SK-N-SH treated with all-trans-retinoic acid at 6 μM for 48 hours (cell line): Measurements from ENCODE around the gene RTN4R.

Experiments used
- ATAC-seq: fragments of 200-7000 bp; cut with Tn5 transposase; 3 replicates; pipeline ENCODE4 v1.9.1; 2020; ENCODE audit warnings: mild to moderate bottlenecking, moderate library complexity
- ARNTL ChIP-seq: fragments of 450-650 bp; formaldehyde crosslinking; IDR thresholded peaks from 2 replicates; pipeline ENCODE4 v1.5.0; 2020; ENCODE audit warnings: low read depth, mild to moderate bottlenecking, moderate library complexity, borderline replicate concordance
- CREB5 ChIP-seq: fragments of 250-450 bp; sonication (Bioruptor Pico); IDR thresholded peaks from 2 replicates; pipeline ENCODE4 v1.5.1; 2020; ENCODE audit warnings: low read depth, mild to moderate bottlenecking, moderate library complexity
- CSDC2 ChIP-seq: fragments of 250-450 bp; sonication (Bioruptor Pico); IDR thresholded peaks from 2 replicates; pipeline ENCODE4 v1.5.0; 2020; ENCODE audit warnings: mild to moderate bottlenecking, moderate library complexity
- CSRNP3 ChIP-seq: fragments of 250-450 bp; sonication (Bioruptor Pico); IDR thresholded peaks from 2 replicates; pipeline ENCODE4 v1.5.1; 2021; ENCODE audit warnings: mild to moderate bottlenecking, moderate library complexity
- GLIS3 ChIP-seq: fragments of 250-450 bp; sonication (Bioruptor Pico); IDR thresholded peaks from 2 replicates; pipeline ENCODE4 v1.5.0; 2020; ENCODE audit warnings: mild to moderate bottlenecking, moderate library complexity
- ISL1 ChIP-seq: fragments of 250-450 bp; sonication (Bioruptor Pico); IDR thresholded peaks from 2 replicates; pipeline ENCODE4 v2.1.2; 2022; ENCODE audit warnings: mild to moderate bottlenecking, moderate library complexity
- PATZ1 ChIP-seq: fragments of 250-450 bp; sonication (Bioruptor Pico); IDR thresholded peaks from 2 replicates; pipeline ENCODE4 v1.8.0; 2020; ENCODE audit warnings: mild to moderate bottlenecking, moderate library complexity, borderline replicate concordance
- POU6F1 ChIP-seq: fragments of 250-450 bp; sonication (Bioruptor Pico); IDR thresholded peaks from 2 replicates; pipeline ENCODE4 v1.8.0; 2021; ENCODE audit warnings: low read depth, mild to moderate bottlenecking, moderate library complexity, borderline replicate concordance
- PPARA ChIP-seq: fragments of 250-450 bp; sonication (Bioruptor Pico); IDR thresholded peaks from 2 replicates; pipeline ENCODE4 v1.5.0; 2020; ENCODE audit warnings: mild to moderate bottlenecking, borderline replicate concordance
- RARB ChIP-seq: fragments of 250-450 bp; sonication (Bioruptor Pico); IDR thresholded peaks from 2 replicates; pipeline ENCODE4 v1.8.0; 2021; ENCODE audit warnings: mild to moderate bottlenecking, moderate library complexity
- SNAI2 ChIP-seq: fragments of 250-450 bp; sonication (Bioruptor Pico); IDR thresholded peaks from 2 replicates; pipeline ENCODE4 v1.5.0; 2020; ENCODE audit warnings: mild to moderate bottlenecking, moderate library complexity
- TOX ChIP-seq: fragments of 250-450 bp; sonication (Bioruptor Pico); IDR thresholded peaks from 2 replicates; pipeline ENCODE4 v1.8.0; 2021; ENCODE audit warnings: mild to moderate bottlenecking, moderate library complexity, borderline replicate concordance
- TSHZ2 ChIP-seq: fragments of 250-450 bp; sonication (Bioruptor Pico); IDR thresholded peaks from 2 replicates; pipeline ENCODE4 v1.5.0; 2020; ENCODE audit warnings: mild to moderate bottlenecking, moderate library complexity
- ZC3H10 ChIP-seq: fragments of 250-450 bp; sonication (Bioruptor Pico); IDR thresholded peaks from 2 replicates; pipeline ENCODE4 v1.5.1; 2021; ENCODE audit warnings: mild to moderate bottlenecking, moderate library complexity
- ZFP3 ChIP-seq: fragments of 250-450 bp; sonication (Bioruptor Pico); IDR thresholded peaks from 2 replicates; pipeline ENCODE4 v1.5.0; 2020; ENCODE audit warnings: mild to moderate bottlenecking, moderate library complexity
- ZFP30 ChIP-seq: fragments of 450-650 bp; formaldehyde crosslinking; IDR thresholded peaks from 2 replicates; pipeline ENCODE4 v1.5.0; 2022; ENCODE audit warnings: mild to moderate bottlenecking, moderate library complexity
- ZNF565 ChIP-seq: fragments of 450-650 bp; formaldehyde crosslinking; conservative IDR thresholded peaks from 2 replicates; pipeline ENCODE4 v1.5.0; 2020; ENCODE audit warnings: low read depth, mild to moderate bottlenecking, moderate library complexity
- ZNF70 ChIP-seq: fragments of 450-650 bp; formaldehyde crosslinking; IDR thresholded peaks from 2 replicates; pipeline ENCODE4 v1.5.0; 2020; ENCODE audit warnings: mild to moderate bottlenecking, moderate library complexity
- ZNF8 ChIP-seq: fragments of 450-650 bp; formaldehyde crosslinking; IDR thresholded peaks from 2 replicates; pipeline ENCODE4 v1.5.0; 2020; ENCODE audit warnings: mild to moderate bottlenecking, moderate library complexity

The RTN4R gene

GRCh38 chr22:20204311-20204710 lies 63.8 kb downstream of the RTN4R start:
- TF ChIP-seq ARNTL (CRISPR knock-in tag) = no peak
- TF ChIP-seq CSDC2 (CRISPR knock-in tag) = no peak
- no peak for TF ChIP-seq ZFP30 (CRISPR knock-in tag)
- TF ChIP-seq POU6F1 = no peak
- TF ChIP-seq ZNF565 = no peak
- TF ChIP-seq ZFP3 = no peak
- TF ChIP-seq SNAI2 (CRISPR knock-in tag) = no peak
- no peak for TF ChIP-seq TSHZ2 (CRISPR knock-in tag)
- TF ChIP-seq PATZ1 = no peak
- no peak for TF ChIP-seq CSRNP3
- no peak for TF ChIP-seq GLIS3 (CRISPR knock-in tag)
- TF ChIP-seq CREB5 (CRISPR knock-in tag) = no peak
- no peak for TF ChIP-seq ZNF70 (CRISPR knock-in tag)
- ATAC-seq = no peak

- ATAC-seq = peak; percentile 40
Measured at GRCh38 chr22:20203552-20204201, 64.4 kb downstream of the RTN4R start.

More at GRCh38 chr22:20203552-20204201, 64.4 kb downstream of the RTN4R start:
- TF ChIP-seq CSRNP3 = no peak
- no peak for TF ChIP-seq ZFP3
- no peak for TF ChIP-seq TOX (CRISPR knock-in tag)
- no peak for TF ChIP-seq ZC3H10 (CRISPR knock-in tag)
- no peak for TF ChIP-seq POU6F1
- no peak for TF ChIP-seq RARB (CRISPR knock-in tag)
- TF ChIP-seq GLIS3 (CRISPR knock-in tag) = no peak
- no peak for TF ChIP-seq CSDC2 (CRISPR knock-in tag)
- no peak for TF ChIP-seq ZNF8 (CRISPR knock-in tag)
- TF ChIP-seq ZNF565 = no peak
- no peak for TF ChIP-seq PPARA (CRISPR knock-in tag)
- TF ChIP-seq ISL1 = no peak
